ENCODE results near the gene CGN. TPM values are rescaled to one million over a fixed set of nuclear protein-coding genes. Genes with fewer than 3 reads are reported as not detected.

Gene CGN
- total and polyA plus RNA-seq, 10 donors: 0.09 to 0.87 (median 0.27) TPM; not detected in 2

DNA sequence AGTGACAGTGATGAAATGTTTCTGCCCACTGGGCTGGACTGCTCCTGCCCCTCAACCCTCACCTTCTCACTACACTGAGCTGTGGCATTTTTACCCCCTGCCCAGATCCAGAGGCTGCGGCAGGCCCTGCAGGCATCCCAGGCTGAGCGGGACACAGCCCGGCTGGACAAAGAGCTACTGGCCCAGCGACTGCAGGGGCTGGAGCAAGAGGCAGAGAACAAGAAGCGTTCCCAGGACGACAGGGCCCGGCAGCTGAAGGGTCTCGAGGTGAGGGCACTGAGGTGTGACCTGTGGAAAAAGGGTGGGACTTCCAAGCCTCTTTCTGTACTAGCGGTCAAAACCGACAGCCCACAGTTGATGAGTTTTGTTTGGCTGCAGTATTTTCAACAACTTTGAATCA lies 22.7 kb downstream of the CGN start:
- Histone ChIP-seq H3K9me3 (no peaks in the 10 kb centered on the region), H3K36me3 (no peaks in the 10 kb centered on the region), H3K4me1 (no peaks in the 10 kb centered on the region), H3K27me3 (replicated peaks in 1 of 7) (no peaks in the 10 kb centered on the region), H3K27ac (no peak overlapping the region), H3K4me3 (no peak overlapping the region)
- WGBS, 5 donors: 81 to 94% (median 90%) methylated on average over 10 of the region's 10 CpGs
- intact Hi-C loops (cut with DNase I; ENCODE audit: low total_unique reads): no loop called here
- TF ChIP-seq CTCF (IDR thresholded peaks at IDR 0.05 in 8 of 11, conservative IDR thresholded peaks at IDR 0.05 in 3 of 11) (no peak), POLR2AphosphoS5 (IDR thresholded peaks at IDR 0.05) (no peak), POLR2A (IDR thresholded peaks at IDR 0.05) (no peak)
- no peak for DNase-seq

DNA sequence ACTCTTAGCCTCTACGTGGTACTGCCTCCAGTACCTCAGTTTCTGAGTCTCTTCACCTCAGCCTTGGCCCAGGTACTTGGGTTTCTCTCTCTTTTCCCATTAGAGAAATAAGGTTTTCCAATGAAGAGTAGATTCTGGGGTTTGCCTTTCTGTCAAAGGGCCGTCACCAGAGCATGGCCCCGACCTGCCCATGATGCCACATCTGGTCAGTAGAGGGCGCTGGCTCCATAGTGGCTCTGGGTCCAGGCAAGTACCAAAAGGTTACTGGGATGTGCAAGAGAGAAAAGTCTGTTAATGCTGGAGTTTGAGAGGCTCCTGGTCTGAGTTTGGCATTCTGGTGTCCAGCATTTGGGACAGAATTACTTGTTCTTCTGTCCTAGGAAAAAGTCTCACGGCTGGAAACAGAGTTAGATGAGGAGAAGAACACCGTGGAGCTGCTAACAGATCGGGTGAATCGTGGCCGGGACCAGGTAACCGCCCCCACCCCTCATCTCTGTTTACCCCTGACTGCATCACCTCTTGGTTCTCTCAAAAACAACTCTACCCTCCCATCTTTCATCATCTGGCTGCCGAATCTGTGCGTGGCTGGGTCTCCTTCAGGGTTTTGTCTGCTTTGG lies 23.6 kb downstream of the CGN start:
- no peaks in the 10 kb centered on the region for H3K27me3 ChIP-seq (replicated peaks in 1 of 7)
- peaks cover 0 to 6% (median 6%) of the 10 kb centered on the region in 6 donors for H3K4me1 ChIP-seq
- TF ChIP-seq POLR2AphosphoS5 (IDR thresholded peaks at IDR 0.05) (no peak), CTCF (IDR thresholded peaks at IDR 0.05 in 8 of 11, conservative IDR thresholded peaks at IDR 0.05 in 3 of 11) (peak; percentile 57 to 91 (median 86)), POLR2A (IDR thresholded peaks at IDR 0.05) (no peak)
- intact Hi-C loops (cut with DNase I; ENCODE audit: low total_unique reads): no loop called here
- no peak overlapping the region for H3K4me3 ChIP-seq
- DNase-seq: peak; percentile 93
- no peak overlapping the region for H3K27ac ChIP-seq
- WGBS, 5 donors: 63 to 73% (median 67%) methylated on average over 12 of the region's 12 CpGs
- no peaks in the 10 kb centered on the region for H3K36me3 ChIP-seq
- H3K9me3 ChIP-seq: no peaks in the 10 kb centered on the region

DNA sequence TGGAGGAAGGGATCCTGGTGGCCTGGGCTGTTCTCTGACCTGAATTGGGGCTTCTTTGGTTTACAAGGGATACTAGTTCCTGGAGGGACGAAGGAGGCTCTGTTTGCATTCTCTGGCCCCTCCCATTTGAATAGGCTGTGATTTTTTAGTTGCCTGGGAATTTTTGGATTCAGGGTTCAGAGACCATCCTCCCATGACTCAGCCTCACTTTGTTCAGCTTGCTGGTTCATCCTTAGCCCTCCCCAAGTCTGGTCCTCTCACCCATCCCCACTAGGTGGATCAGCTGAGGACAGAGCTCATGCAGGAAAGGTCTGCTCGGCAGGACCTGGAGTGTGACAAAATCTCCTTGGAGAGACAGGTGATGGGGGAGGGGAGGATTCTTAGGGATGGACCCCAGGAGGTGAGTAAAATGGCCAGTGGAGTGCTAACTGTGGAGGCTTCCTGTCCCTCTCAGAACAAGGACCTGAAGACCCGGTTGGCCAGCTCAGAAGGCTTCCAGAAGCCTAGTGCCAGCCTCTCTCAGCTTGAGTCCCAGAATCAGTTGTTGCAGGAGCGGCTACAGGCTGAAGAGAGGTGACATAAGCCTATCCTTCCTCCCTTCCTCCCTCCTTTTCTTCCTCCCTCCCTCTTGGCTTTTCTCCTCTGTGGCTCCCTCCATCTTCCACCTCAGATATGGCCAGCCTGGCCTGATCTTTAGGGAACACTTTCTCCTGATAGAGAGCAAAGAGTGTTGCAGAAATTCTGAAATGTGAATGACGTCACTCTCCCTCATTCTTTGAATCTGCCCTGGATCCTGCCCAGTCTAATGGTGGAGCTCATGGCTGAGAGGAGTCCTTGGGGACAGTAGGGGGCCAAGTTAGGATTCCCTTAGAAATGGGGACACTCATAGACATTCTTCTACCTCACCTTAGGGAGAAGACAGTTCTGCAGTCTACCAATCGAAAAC lies 24.4 kb downstream of the CGN start:
- no peak overlapping the region for H3K27ac ChIP-seq
- 84 to 91% (median 88%) methylated on average over 6 of the region's 6 CpGs for WGBS, 5 donors
- TF ChIP-seq CTCF (IDR thresholded peaks at IDR 0.05 in 8 of 11, conservative IDR thresholded peaks at IDR 0.05 in 3 of 11) (no peak), POLR2AphosphoS5 (IDR thresholded peaks at IDR 0.05) (no peak), POLR2A (IDR thresholded peaks at IDR 0.05) (no peak)
- no peak overlapping the region for H3K4me3 ChIP-seq
- no peaks in the 10 kb centered on the region for H3K36me3 ChIP-seq
- intact Hi-C loops (cut with DNase I; ENCODE audit: low total_unique reads): no loop called here
- peaks cover 0 to 13% (median 12%) of the 10 kb centered on the region in 6 donors for H3K4me1 ChIP-seq
- H3K27me3 ChIP-seq (replicated peaks in 1 of 7): peaks cover 0 to 1% (median 0%) of the 10 kb centered on the region in 7 donors
- no peak for DNase-seq
- H3K9me3 ChIP-seq: no peaks in the 10 kb centered on the region

GRCh38 chr1:151536499-151536898 lies 25.3 kb downstream of the CGN start:
- no peak overlapping the region for H3K4me3 ChIP-seq
- intact Hi-C loops (cut with DNase I; ENCODE audit: low total_unique reads): no loop called here
- no peaks in the 10 kb centered on the region for H3K9me3 ChIP-seq
- H3K4me1 ChIP-seq: peaks cover 0 to 21% (median 19%) of the 10 kb centered on the region in 6 donors
- H3K27ac ChIP-seq: no peak overlapping the region
- H3K27me3 ChIP-seq (replicated peaks in 1 of 7): peaks cover 0 to 10% (median 0%) of the 10 kb centered on the region in 7 donors
- 83 to 91% (median 89%) methylated on average over 7 of the region's 7 CpGs for WGBS, 5 donors
- TF ChIP-seq CTCF (IDR thresholded peaks at IDR 0.05 in 8 of 11, conservative IDR thresholded peaks at IDR 0.05 in 3 of 11): no peak
- no peak for TF ChIP-seq POLR2A (IDR thresholded peaks at IDR 0.05)
- no peak for TF ChIP-seq POLR2AphosphoS5 (IDR thresholded peaks at IDR 0.05)
- no peaks in the 10 kb centered on the region for H3K36me3 ChIP-seq
- DNase-seq: no peak

All from spleen (tissue), 11 donors.